Measurements from ENCODE around the gene ARMH3. TPM values are rescaled to one million over a fixed set of nuclear protein-coding genes. Genes with fewer than 3 reads are reported as not detected.

ARMH3 gene
- total RNA-seq, 2 experiments from 2014 or later: 27.8 to 30.5 TPM

- H3K9me3 Mint-ChIP-seq: peaks cover 6% of the 10 kb centered on the region
- H3K4me3 Mint-ChIP-seq: no peak overlapping the region
- DNase-seq (no peak), ATAC-seq (ENCODE audit: low read depth) (no peak)
- peaks cover 33% of the 10 kb centered on the region for H3K36me3 Mint-ChIP-seq
- no peak overlapping the region for H3K27ac Mint-ChIP-seq
- POLR2A ChIA-PET: no interaction called here
- H3K4me1 Mint-ChIP-seq: peaks cover 6% of the 10 kb centered on the region
- no peaks in the 10 kb centered on the region for H3K27me3 Mint-ChIP-seq
Measured at GRCh38 chr10:101857802-101858476, 198.0 kb downstream of the ARMH3 start.

- Mint-ChIP-seq H3K4me1 (peaks cover 6% of the 10 kb centered on the region), H3K4me3 (no peak overlapping the region), H3K27ac (no peak overlapping the region), H3K36me3 (peaks cover 26% of the 10 kb centered on the region), H3K27me3 (no peaks in the 10 kb centered on the region), H3K9me3 (peaks cover 6% of the 10 kb centered on the region)
- ATAC-seq (ENCODE audit: low read depth): no peak
- POLR2A ChIA-PET: no interaction called here
- no peak for DNase-seq
Measured at GRCh38 chr10:101856626-101857025, 199.3 kb downstream of the ARMH3 start.

GRCh38 chr10:101851411-101852116 is 204.4 kb downstream of the ARMH3 start:
- DNase-seq: no peak
- Mint-ChIP-seq H3K27ac (no peak overlapping the region), H3K4me3 (no peak overlapping the region), H3K27me3 (no peaks in the 10 kb centered on the region), H3K9me3 (no peaks in the 10 kb centered on the region), H3K36me3 (no peaks in the 10 kb centered on the region), H3K4me1 (peaks cover 4% of the 10 kb centered on the region)
- no peak for ATAC-seq (ENCODE audit: low read depth)
- POLR2A ChIA-PET: no interaction called here

- Mint-ChIP-seq H3K4me3 (no peak overlapping the region), H3K4me1 (peaks cover 4% of the 10 kb centered on the region), H3K27ac (no peak overlapping the region), H3K27me3 (no peaks in the 10 kb centered on the region), H3K9me3 (no peaks in the 10 kb centered on the region), H3K36me3 (no peaks in the 10 kb centered on the region)
- DNase-seq (no peak), ATAC-seq (ENCODE audit: low read depth) (no peak)
- POLR2A ChIA-PET: interaction anchor here (0.5 kb wide), 1 partner anchor 56 kb away, joined by 3 read pairs; no protein-coding TSS in a partner anchor
Measured at GRCh38 chr10:101850749-101851148, 205.2 kb downstream of the ARMH3 start.

GRCh38 chr10:101848894-101849351 is 207.1 kb downstream of the ARMH3 start:
- no peaks in the 10 kb centered on the region for H3K36me3 Mint-ChIP-seq
- DNase-seq (no peak), ATAC-seq (ENCODE audit: low read depth) (no peak)
- no peak overlapping the region for H3K4me3 Mint-ChIP-seq
- H3K9me3 Mint-ChIP-seq: no peaks in the 10 kb centered on the region
- H3K27ac Mint-ChIP-seq: no peak overlapping the region
- peaks cover 9% of the 10 kb centered on the region for H3K4me1 Mint-ChIP-seq
- POLR2A ChIA-PET: interaction anchor here (0.5 kb wide), 1 partner anchor 956 kb away, joined by 3 read pairs; no protein-coding TSS in a partner anchor
- peaks cover 7% of the 10 kb centered on the region for H3K27me3 Mint-ChIP-seq

GRCh38 chr10:101848408-101848807 is 207.6 kb downstream of the ARMH3 start:
- POLR2A ChIA-PET: no interaction called here
- Mint-ChIP-seq H3K27ac (no peak overlapping the region), H3K36me3 (no peaks in the 10 kb centered on the region), H3K4me1 (peaks cover 9% of the 10 kb centered on the region), H3K9me3 (no peaks in the 10 kb centered on the region), H3K4me3 (no peak overlapping the region), H3K27me3 (peaks cover 7% of the 10 kb centered on the region)
- DNase-seq (no peak), ATAC-seq (ENCODE audit: low read depth) (no peak)

- no peaks in the 10 kb centered on the region for H3K9me3 Mint-ChIP-seq
- no peak overlapping the region for H3K27ac Mint-ChIP-seq
- H3K4me1 Mint-ChIP-seq: peaks cover 22% of the 10 kb centered on the region
- ATAC-seq (ENCODE audit: low read depth) (no peak), DNase-seq (no peak)
- no peak overlapping the region for H3K4me3 Mint-ChIP-seq
- POLR2A ChIA-PET: no interaction called here
- peaks cover 19% of the 10 kb centered on the region for H3K27me3 Mint-ChIP-seq
- H3K36me3 Mint-ChIP-seq: no peaks in the 10 kb centered on the region
Measured at GRCh38 chr10:101845893-101846292, 210.1 kb downstream of the ARMH3 start.

- no peaks in the 10 kb centered on the region for H3K9me3 Mint-ChIP-seq
- H3K4me1 Mint-ChIP-seq: peaks cover 31% of the 10 kb centered on the region
- POLR2A ChIA-PET: interaction anchor here (1.4 kb wide), 1 partner anchor 25 kb away, joined by 5 read pairs; the partner anchor contains the start of gene OGA
- DNase-seq (peak; percentile 58), ATAC-seq (ENCODE audit: low read depth) (peak; percentile 11)
- H3K27me3 Mint-ChIP-seq: peaks cover 21% of the 10 kb centered on the region
- H3K36me3 Mint-ChIP-seq: no peaks in the 10 kb centered on the region
- H3K4me3 Mint-ChIP-seq: peak within 1 kb of the TSS; percentile 59
- no peak within 1 kb of the TSS for H3K27ac Mint-ChIP-seq
Measured at GRCh38 chr10:101843032-101844021, 212.6 kb downstream of the ARMH3 start, which contains the start of gene KCNIP2. KCNIP2 (minus strand) TSS chr10:101843800; CDS start chr10:101843568, 232 bp downstream.

- Mint-ChIP-seq H3K4me3 (no peak overlapping the region), H3K4me1 (peaks cover 31% of the 10 kb centered on the region), H3K27ac (no peak overlapping the region), H3K27me3 (peaks cover 21% of the 10 kb centered on the region), H3K36me3 (no peaks in the 10 kb centered on the region), H3K9me3 (no peaks in the 10 kb centered on the region)
- ATAC-seq (ENCODE audit: low read depth) (no peak), DNase-seq (no peak)
- POLR2A ChIA-PET: interaction anchor here (0.5 to 3.4 kb wide), 4 partner anchors 11 to 170 kb away, joined by 4 to 28 read pairs (median 10); partner anchors contain the start of gene OGA
Measured at GRCh38 chr10:101841826-101842225, 214.1 kb downstream of the ARMH3 start.

- H3K9me3 Mint-ChIP-seq: no peaks in the 10 kb centered on the region
- peaks cover 33% of the 10 kb centered on the region for H3K4me1 Mint-ChIP-seq
- no peak overlapping the region for H3K27ac Mint-ChIP-seq
- H3K4me3 Mint-ChIP-seq: peak overlapping the region; percentile 89
- POLR2A ChIA-PET: interaction anchor here (0.5 to 3.4 kb wide), 8 partner anchors 10 to 263 kb away, joined by 3 to 28 read pairs (median 4); partner anchors contain the start of genes NPM3 and OGA
- DNase-seq (peak; percentile 85), ATAC-seq (ENCODE audit: low read depth) (peak; percentile 66)
- H3K36me3 Mint-ChIP-seq: no peaks in the 10 kb centered on the region
- peaks cover 21% of the 10 kb centered on the region for H3K27me3 Mint-ChIP-seq
Measured at GRCh38 chr10:101840741-101841453, 215.1 kb downstream of the ARMH3 start.

GRCh38 chr10:101840102-101840684 is 215.8 kb downstream of the ARMH3 start:
- no peaks in the 10 kb centered on the region for H3K36me3 Mint-ChIP-seq
- POLR2A ChIA-PET: interaction anchor here (0.5 to 3.4 kb wide), 7 partner anchors 9 to 263 kb away, joined by 3 to 28 read pairs (median 4); partner anchors contain the start of genes NPM3 and OGA
- DNase-seq (no peak), ATAC-seq (ENCODE audit: low read depth) (peak; percentile 2)
- H3K27me3 Mint-ChIP-seq: peaks cover 21% of the 10 kb centered on the region
- H3K9me3 Mint-ChIP-seq: no peaks in the 10 kb centered on the region
- H3K4me1 Mint-ChIP-seq: peaks cover 37% of the 10 kb centered on the region
- H3K4me3 Mint-ChIP-seq: peak overlapping the region; percentile 89
- no peak overlapping the region for H3K27ac Mint-ChIP-seq
